Measurements from ENCODE around the gene FYN.

The FYN gene

GRCh38 chr6:111662794-111663593 lies 210.3 kb downstream of the FYN start:
- POLR2A ChIA-PET: no interaction called here
- peaks cover 0 to 6% (median 2%) of the 10 kb centered on the region in 4 experiments for H3K36me3 ChIP-seq (ENCODE audit: control insufficient read depth in 4 of 4, insufficient read depth in 4 of 4, low read length in 3 of 4)

DNA sequence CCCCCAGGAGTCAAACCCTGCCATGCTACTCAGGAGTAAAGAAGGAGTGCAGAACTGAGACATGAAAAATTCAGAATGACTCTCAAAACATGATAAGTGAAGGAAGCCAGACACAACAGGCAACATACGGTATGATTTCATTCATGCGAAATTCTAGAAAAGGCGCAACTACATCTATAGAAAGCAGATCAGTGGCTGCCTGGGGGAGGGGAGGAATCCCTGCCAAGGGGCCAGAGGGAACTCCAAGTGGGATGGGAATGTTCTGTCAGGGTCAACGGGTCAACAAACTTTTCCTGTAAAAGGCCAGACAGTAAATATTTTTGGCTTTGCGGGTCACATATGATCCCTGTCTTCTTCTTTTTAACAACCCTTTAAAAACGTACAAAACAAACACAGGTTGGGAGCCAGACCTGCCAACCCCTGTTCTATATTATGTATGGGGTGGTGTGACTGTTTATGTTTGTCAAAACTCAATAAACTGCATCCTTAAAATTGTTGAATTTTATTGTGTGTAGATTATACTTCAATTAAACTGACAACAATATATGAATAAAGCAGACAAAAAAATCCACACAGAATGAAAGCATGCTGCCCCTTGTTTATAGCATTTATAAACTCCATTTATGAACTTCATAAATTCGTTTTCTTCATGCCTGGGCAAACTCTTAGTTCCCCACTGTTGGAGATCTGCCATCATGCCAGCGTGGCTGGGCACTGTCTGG lies 211.0 kb downstream of the FYN start:
- WGBS (ENCODE audit: insufficient coverage): 92% methylated on average over 4 of the region's 8 CpGs
- H3K9me3 ChIP-seq (ENCODE audit: control extremely low read depth in 1 of 5, control insufficient read depth in 4 of 5, insufficient read depth in 2 of 5, low read depth in 1 of 5, low read length in 4 of 5): no peaks in the 10 kb centered on the region
- H3K27me3 ChIP-seq (replicated peaks in 2 of 5; ENCODE audit: control insufficient read depth in 4 of 5, insufficient read depth in 5 of 5, low read length in 4 of 5): no peaks in the 10 kb centered on the region
- H3K4me3 ChIP-seq (ENCODE audit: control insufficient read depth in 1 of 7, extremely low read depth in 1 of 7, insufficient read depth in 4 of 7, low read depth in 2 of 7, low read length in 6 of 7): no peak overlapping the region
- DNase-seq: no peak
- peaks cover 0 to 15% (median 9%) of the 10 kb centered on the region in 4 experiments for H3K4me1 ChIP-seq (ENCODE audit: control extremely low read depth in 1 of 4, control insufficient read depth in 4 of 4, insufficient read depth in 4 of 4, low read length in 3 of 4)
- ChIA-PET POLR2A (no interaction called here), CTCF (no interaction called here)
- no peak overlapping the region for H3K27ac ChIP-seq (ENCODE audit: insufficient read depth in 1 of 2, low read depth in 1 of 2, low read length in 2 of 2, poor library complexity in 1 of 2, severe bottlenecking in 2 of 2)
- peaks cover 0 to 5% (median 0%) of the 10 kb centered on the region in 4 experiments for H3K36me3 ChIP-seq (ENCODE audit: control insufficient read depth in 4 of 4, insufficient read depth in 4 of 4, low read length in 3 of 4)

More at GRCh38 chr6:111662794-111663593, 210.3 kb downstream of the FYN start:
- Histone ChIP-seq H3K27me3 (replicated peaks in 2 of 5; ENCODE audit: control insufficient read depth in 4 of 5, insufficient read depth in 5 of 5, low read length in 4 of 5) (no peaks in the 10 kb centered on the region), H3K9me3 (ENCODE audit: control extremely low read depth in 1 of 5, control insufficient read depth in 4 of 5, insufficient read depth in 2 of 5, low read depth in 1 of 5, low read length in 4 of 5) (no peaks in the 10 kb centered on the region), H3K4me3 (ENCODE audit: control insufficient read depth in 1 of 7, extremely low read depth in 1 of 7, insufficient read depth in 4 of 7, low read depth in 2 of 7, low read length in 6 of 7) (no peak overlapping the region), H3K27ac (ENCODE audit: insufficient read depth in 1 of 2, low read depth in 1 of 2, low read length in 2 of 2, poor library complexity in 1 of 2, severe bottlenecking in 2 of 2) (no peak overlapping the region), H3K4me1 (ENCODE audit: control extremely low read depth in 1 of 4, control insufficient read depth in 4 of 4, insufficient read depth in 4 of 4, low read length in 3 of 4) (peaks cover 0 to 15% (median 9%) of the 10 kb centered on the region in 4 experiments)
- CTCF ChIA-PET: no interaction called here
- peak; percentile 5 to 55 (median 55) for DNase-seq
- 55% methylated on average over 6 of the region's 12 CpGs for WGBS (ENCODE audit: insufficient coverage)

- ChIA-PET CTCF (no interaction called here), POLR2A (no interaction called here)
- Histone ChIP-seq H3K9me3 (ENCODE audit: control extremely low read depth in 1 of 5, control insufficient read depth in 4 of 5, insufficient read depth in 2 of 5, low read depth in 1 of 5, low read length in 4 of 5) (no peaks in the 10 kb centered on the region), H3K27ac (ENCODE audit: insufficient read depth in 1 of 2, low read depth in 1 of 2, low read length in 2 of 2, poor library complexity in 1 of 2, severe bottlenecking in 2 of 2) (no peak overlapping the region), H3K27me3 (replicated peaks in 2 of 5; ENCODE audit: control insufficient read depth in 4 of 5, insufficient read depth in 5 of 5, low read length in 4 of 5) (no peaks in the 10 kb centered on the region), H3K36me3 (ENCODE audit: control insufficient read depth in 4 of 4, insufficient read depth in 4 of 4, low read length in 3 of 4) (peaks cover 0 to 5% (median 0%) of the 10 kb centered on the region in 4 experiments), H3K4me1 (ENCODE audit: control extremely low read depth in 1 of 4, control insufficient read depth in 4 of 4, insufficient read depth in 4 of 4, low read length in 3 of 4) (peaks cover 0 to 18% (median 9%) of the 10 kb centered on the region in 4 experiments), H3K4me3 (ENCODE audit: control insufficient read depth in 1 of 7, extremely low read depth in 1 of 7, insufficient read depth in 4 of 7, low read depth in 2 of 7, low read length in 6 of 7) (no peak overlapping the region)
- DNase-seq: no peak
- 96% methylated on average over 18 of the region's 19 CpGs for WGBS (ENCODE audit: insufficient coverage)
These were observed 211.7 kb downstream of the FYN start for GRCh38 chr6:111661541-111662061.

DNA sequence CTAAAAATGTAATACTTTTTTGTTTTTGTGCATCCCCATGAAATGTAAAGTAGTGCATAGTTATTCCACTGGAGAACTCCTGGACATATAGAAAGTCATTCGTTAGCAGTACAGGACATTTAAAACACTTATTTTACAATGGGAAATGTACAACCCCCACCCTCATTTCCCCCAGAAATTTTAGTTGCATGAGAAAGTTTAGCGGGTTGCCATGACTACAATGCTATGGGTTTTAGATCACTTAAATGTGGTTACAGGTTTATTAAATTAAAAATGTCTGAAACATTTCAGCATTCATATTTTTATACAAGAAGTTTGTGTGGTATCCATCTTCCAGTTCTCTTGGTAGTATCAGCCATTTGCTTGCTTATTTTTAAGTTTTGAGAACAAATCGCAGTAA lies 212.7 kb downstream of the FYN start:
- Histone ChIP-seq H3K9me3 (ENCODE audit: control extremely low read depth in 1 of 5, control insufficient read depth in 4 of 5, insufficient read depth in 2 of 5, low read depth in 1 of 5, low read length in 4 of 5) (no peaks in the 10 kb centered on the region), H3K27me3 (replicated peaks in 2 of 5; ENCODE audit: control insufficient read depth in 4 of 5, insufficient read depth in 5 of 5, low read length in 4 of 5) (no peaks in the 10 kb centered on the region), H3K27ac (ENCODE audit: insufficient read depth in 1 of 2, low read depth in 1 of 2, low read length in 2 of 2, poor library complexity in 1 of 2, severe bottlenecking in 2 of 2) (no peak overlapping the region), H3K4me3 (ENCODE audit: control insufficient read depth in 1 of 7, extremely low read depth in 1 of 7, insufficient read depth in 4 of 7, low read depth in 2 of 7, low read length in 6 of 7) (no peak overlapping the region), H3K4me1 (ENCODE audit: control extremely low read depth in 1 of 4, control insufficient read depth in 4 of 4, insufficient read depth in 4 of 4, low read length in 3 of 4) (peaks cover 0 to 18% (median 9%) of the 10 kb centered on the region in 4 experiments), H3K36me3 (ENCODE audit: control insufficient read depth in 4 of 4, insufficient read depth in 4 of 4, low read length in 3 of 4) (peaks cover 0 to 5% (median 0%) of the 10 kb centered on the region in 4 experiments)
- no peak for DNase-seq
- ChIA-PET CTCF (no interaction called here), POLR2A (no interaction called here)
- WGBS (ENCODE audit: insufficient coverage): 100% methylated on average over 1 of the region's 3 CpGs

- H3K27me3 ChIP-seq (replicated peaks in 2 of 5; ENCODE audit: control insufficient read depth in 4 of 5, insufficient read depth in 5 of 5, low read length in 4 of 5): no peaks in the 10 kb centered on the region
- H3K4me1 ChIP-seq (ENCODE audit: control extremely low read depth in 1 of 4, control insufficient read depth in 4 of 4, insufficient read depth in 4 of 4, low read length in 3 of 4): peaks cover 0 to 16% (median 8%) of the 10 kb centered on the region in 4 experiments
- 100% methylated on average over 1 of the region's 4 CpGs for WGBS (ENCODE audit: insufficient coverage)
- H3K4me3 ChIP-seq (ENCODE audit: control insufficient read depth in 1 of 7, extremely low read depth in 1 of 7, insufficient read depth in 4 of 7, low read depth in 2 of 7, low read length in 6 of 7): no peak overlapping the region
- no peak for DNase-seq
- no peaks in the 10 kb centered on the region for H3K9me3 ChIP-seq (ENCODE audit: control extremely low read depth in 1 of 5, control insufficient read depth in 4 of 5, insufficient read depth in 2 of 5, low read depth in 1 of 5, low read length in 4 of 5)
- ChIA-PET POLR2A (no interaction called here), CTCF (no interaction called here)
- H3K36me3 ChIP-seq (ENCODE audit: control insufficient read depth in 4 of 4, insufficient read depth in 4 of 4, low read length in 3 of 4): peaks cover 0 to 5% (median 0%) of the 10 kb centered on the region in 4 experiments
- H3K27ac ChIP-seq (ENCODE audit: insufficient read depth in 1 of 2, low read depth in 1 of 2, low read length in 2 of 2, poor library complexity in 1 of 2, severe bottlenecking in 2 of 2): no peak overlapping the region
These were observed 214.6 kb downstream of the FYN start for GRCh38 chr6:111658462-111659154.

- H3K36me3 ChIP-seq (ENCODE audit: control insufficient read depth in 4 of 4, insufficient read depth in 4 of 4, low read length in 3 of 4): peaks cover 0 to 5% (median 0%) of the 10 kb centered on the region in 4 experiments
- CTCF ChIA-PET: interaction anchor here (0.7 kb wide), 1 partner anchor 430 kb away, joined by 4 read pairs; no protein-coding TSS in a partner anchor
- DNase-seq: peak in 1 of 3 donors; percentile 17
- no peaks in the 10 kb centered on the region for H3K27me3 ChIP-seq (replicated peaks in 2 of 5; ENCODE audit: control insufficient read depth in 4 of 5, insufficient read depth in 5 of 5, low read length in 4 of 5)
- H3K9me3 ChIP-seq (ENCODE audit: control extremely low read depth in 1 of 5, control insufficient read depth in 4 of 5, insufficient read depth in 2 of 5, low read depth in 1 of 5, low read length in 4 of 5): no peaks in the 10 kb centered on the region
- H3K4me3 ChIP-seq (ENCODE audit: control insufficient read depth in 1 of 7, extremely low read depth in 1 of 7, insufficient read depth in 4 of 7, low read depth in 2 of 7, low read length in 6 of 7): no peak overlapping the region
- 100% methylated on average over 1 of the region's 1 CpG for WGBS (ENCODE audit: insufficient coverage)
- H3K27ac ChIP-seq (ENCODE audit: insufficient read depth in 1 of 2, low read depth in 1 of 2, low read length in 2 of 2, poor library complexity in 1 of 2, severe bottlenecking in 2 of 2): no peak overlapping the region
- peaks cover 0 to 3% (median 0%) of the 10 kb centered on the region in 4 experiments for H3K4me1 ChIP-seq (ENCODE audit: control extremely low read depth in 1 of 4, control insufficient read depth in 4 of 4, insufficient read depth in 4 of 4, low read length in 3 of 4)
- POLR2A ChIA-PET: no interaction called here
These were observed 216.1 kb downstream of the FYN start for GRCh38 chr6:111657146-111657545.

Measured in common myeloid progenitor, CD34-positive (primary cell).